Transverse colon (tissue), 4 donors: ENCODE data around the gene DDX19B. TPM values are rescaled to one million over a fixed set of nuclear protein-coding genes. Genes with fewer than 3 reads are reported as not detected.

Experiments
- DNase-seq: peaks from one replicate; pipeline ENCODE4 v3.0.0-alpha.2; 2019
- H3K27ac ChIP-seq, 4 donors: fragments of 200-600 bp; sonication (generic); 2 replicates each; pipeline ENCODE4 v1.5.1; 2016 to 2018; ENCODE audit warnings: inconsistent platforms in 4 of 4
- H3K27me3 ChIP-seq: fragments of 200-600 bp; sonication (generic); 2 replicates; pipeline ENCODE4 v1.5.1; 2017; ENCODE audit warnings: inconsistent platforms
- H3K36me3 ChIP-seq, 4 donors: fragments of 200-600 bp; sonication (generic); 2 replicates each; pipeline ENCODE4 v1.5.1; 2017 to 2019; ENCODE audit warnings: inconsistent platforms in 4 of 4
- H3K4me1 ChIP-seq, 4 donors: fragments of 200-600 bp; sonication (generic); 2 replicates each; pipeline ENCODE4 v1.5.1; 2017 to 2020; ENCODE audit warnings: inconsistent platforms in 4 of 4
- H3K4me3 ChIP-seq, 4 donors: fragments of 200-600 bp; sonication (generic); 1 replicate in 1 of 4; 2 replicates in 3 of 4; pipeline versions ENCODE4 v1.5.1 to v1.6.1; 2017 to 2019; ENCODE audit warnings: inconsistent platforms in 4 of 4
- H3K9me3 ChIP-seq, 2 donors: fragments of 200-600 bp; sonication (generic); 2 replicates each; pipeline ENCODE4 v1.5.1; 2017 to 2019; ENCODE audit warnings: inconsistent platforms in 2 of 2
- EP300 ChIP-seq: sonication (generic); formaldehyde crosslinking; IDR thresholded peaks from one replicate; pipeline ENCODE4 v1.6.1; 2017; ENCODE audit warnings: antibody characterized with exemption, low read depth
- POLR2A ChIP-seq: fragments of 450-650 bp; IDR thresholded peaks from one replicate; pipeline ENCODE4 v1.6.1; 2016; ENCODE audit warnings: antibody characterized with exemption, mild to moderate bottlenecking, moderate library complexity
- POLR2AphosphoS5 ChIP-seq, 3 donors: sonication (generic); formaldehyde crosslinking; IDR thresholded peaks; one replicate each; pipeline ENCODE4 v1.6.1; 2016; ENCODE audit warnings: antibody characterized with exemption in 3 of 3
- WGBS, 2 donors: methylation state at CpG; one replicate each; pipeline ENCODE4 v1.1.5; 2018; ENCODE audit warnings: low coverage in 1 of 2; 5-methylcytosine and 5-hydroxymethylcytosine counted together
- in situ Hi-C, 4 donors: fragments of 200-750 bp; cut with MboI; loops; one replicate each; pipeline versions ENCODE4 v1.15.0 to v1.15.1; 2017; ENCODE audit warnings: low sequenced_read_pairs in 3 of 4, low pct_ligation_motif_present in 1 of 4, low pct_unique_long_range_greater_than_20kb in 1 of 4
- intact Hi-C: fragments of 100-400 bp; cut with DNase I; formaldehyde crosslinking; loops from one replicate; pipeline ENCODE4 v1.15.1; 2023; ENCODE audit warnings: low total_unique reads
- total RNA-seq, 4 donors: library from RNA; depleted of rRNA; stranded (reverse); fragments of >200 nt; gene quantifications; one replicate each; pipeline ENCODE4 v1.1.0, GENCODE V29; 2016
- TF ChIP-seq, protein P1 (sequence below), 5 experiments: fragments of 200-600 bp in 3 of 5; fragments of 450-650 bp in 2 of 5; sonication (generic) in 3 of 5; IDR thresholded peaks; 1 replicate in 2 of 5; 2 replicates in 3 of 5; pipeline ENCODE4 v1.5.1; 2016 to 2017; ENCODE audit warnings: antibody characterized with exemption in 5 of 5, inconsistent platforms in 3 of 5, mild to moderate bottlenecking in 2 of 5, moderate library complexity in 1 of 5

Gene DDX19B
- total RNA-seq, 4 donors from 2014 or later = 10.5 to 33.7 (median 22.6) TPM

DNA sequence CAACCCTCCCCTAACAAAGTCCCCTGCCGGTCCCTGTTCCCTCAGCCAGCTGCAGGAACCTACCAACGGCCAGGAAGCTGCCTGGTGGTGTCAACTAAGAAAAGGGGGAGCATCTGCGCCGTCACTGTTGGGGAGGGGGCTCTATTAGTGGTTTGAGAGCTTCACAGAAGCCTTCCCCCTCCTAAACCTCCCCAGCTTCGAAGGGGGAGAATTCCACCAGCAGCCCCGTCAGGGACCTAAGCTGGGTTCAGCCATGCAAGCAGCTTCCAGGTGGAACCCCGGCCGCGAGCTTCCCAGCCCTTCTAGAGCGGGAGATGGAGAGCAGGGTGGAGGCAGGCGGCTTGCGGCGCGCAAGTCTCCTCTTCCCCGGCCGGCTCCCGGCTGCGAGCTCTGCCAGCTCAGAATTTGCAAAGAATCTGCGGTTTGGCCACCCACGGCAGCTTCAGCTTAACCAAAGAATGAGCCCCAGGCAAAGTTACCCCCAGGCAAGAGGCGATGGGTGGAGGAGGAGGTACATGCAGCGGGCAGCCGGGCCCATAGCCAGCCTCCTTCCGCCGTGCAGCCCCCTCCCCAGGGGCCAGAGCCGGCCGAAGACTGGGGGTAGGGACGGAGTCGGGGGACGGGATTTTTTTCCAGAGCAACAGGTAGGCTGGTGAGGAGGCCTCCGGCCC, 81.4 kb downstream of the DDX19B start:
- peaks cover 7 to 18% (median 16%) of the 10 kb centered on the region in 4 donors for H3K4me1 ChIP-seq
- in situ Hi-C loops = no loop called here
- no peaks in the 10 kb centered on the region for H3K27me3 ChIP-seq
- TF ChIP-seq, protein P1, sequence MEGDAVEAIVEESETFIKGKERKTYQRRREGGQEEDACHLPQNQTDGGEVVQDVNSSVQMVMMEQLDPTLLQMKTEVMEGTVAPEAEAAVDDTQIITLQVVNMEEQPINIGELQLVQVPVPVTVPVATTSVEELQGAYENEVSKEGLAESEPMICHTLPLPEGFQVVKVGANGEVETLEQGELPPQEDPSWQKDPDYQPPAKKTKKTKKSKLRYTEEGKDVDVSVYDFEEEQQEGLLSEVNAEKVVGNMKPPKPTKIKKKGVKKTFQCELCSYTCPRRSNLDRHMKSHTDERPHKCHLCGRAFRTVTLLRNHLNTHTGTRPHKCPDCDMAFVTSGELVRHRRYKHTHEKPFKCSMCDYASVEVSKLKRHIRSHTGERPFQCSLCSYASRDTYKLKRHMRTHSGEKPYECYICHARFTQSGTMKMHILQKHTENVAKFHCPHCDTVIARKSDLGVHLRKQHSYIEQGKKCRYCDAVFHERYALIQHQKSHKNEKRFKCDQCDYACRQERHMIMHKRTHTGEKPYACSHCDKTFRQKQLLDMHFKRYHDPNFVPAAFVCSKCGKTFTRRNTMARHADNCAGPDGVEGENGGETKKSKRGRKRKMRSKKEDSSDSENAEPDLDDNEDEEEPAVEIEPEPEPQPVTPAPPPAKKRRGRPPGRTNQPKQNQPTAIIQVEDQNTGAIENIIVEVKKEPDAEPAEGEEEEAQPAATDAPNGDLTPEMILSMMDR (IDR thresholded peaks at IDR 0.05) = no peak
- TF ChIP-seq POLR2AphosphoS5 (IDR thresholded peaks at IDR 0.05) = peak in 1 of 3 donors; percentile 5
- no peaks in the 10 kb centered on the region for H3K9me3 ChIP-seq
- H3K36me3 ChIP-seq = peaks cover 0 to 12% (median 0%) of the 10 kb centered on the region in 4 donors
- H3K4me3 ChIP-seq = peak overlapping the region; percentile 43 to 74 (median 58)
- intact Hi-C loops = loop anchor here (5.0 kb wide), 1 partner anchor 72 kb away; the partner anchor contains the start of gene FCSK
- peak overlapping the region; percentile 88 to 96 (median 90) for H3K27ac ChIP-seq
- 0 to 4% methylated on average over 2 to 30 of the region's 31 CpGs for WGBS, 2 donors
- peak; percentile 59 for DNase-seq

DNA sequence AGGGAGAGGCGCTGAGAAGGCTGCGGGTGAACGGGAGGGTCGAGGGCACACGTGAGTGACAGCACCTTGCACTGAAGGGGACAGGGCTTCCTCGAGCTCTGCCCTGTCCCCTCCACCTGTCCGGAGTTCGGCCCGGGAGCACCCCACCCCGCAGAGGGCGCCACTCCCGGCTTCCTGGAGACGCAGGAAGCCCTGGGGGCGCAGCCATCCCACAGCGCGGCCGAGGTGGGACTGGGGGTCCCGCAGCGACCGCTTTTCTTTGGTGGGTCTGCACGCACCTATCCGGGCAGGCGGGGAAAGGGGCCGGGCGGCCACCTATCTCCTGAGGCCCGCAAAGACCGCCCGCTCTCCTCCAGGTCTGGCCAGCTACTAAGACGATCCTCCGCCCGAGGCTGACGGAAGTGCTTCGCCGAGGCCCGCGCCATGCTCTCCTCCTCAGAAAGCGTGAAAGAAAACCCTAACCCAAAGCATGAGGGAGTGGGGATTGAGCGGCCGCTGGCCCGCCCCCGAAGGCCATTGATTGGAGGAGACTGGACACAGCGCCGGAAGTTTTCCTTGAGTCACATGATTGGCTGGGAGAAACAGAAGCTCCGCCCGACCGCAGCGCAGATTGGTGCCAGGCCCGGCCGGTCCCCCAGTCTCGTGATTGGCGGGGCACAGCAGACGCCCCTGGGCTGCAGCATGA, 82.1 kb downstream of the DDX19B start:
- in situ Hi-C loops = no loop called here
- intact Hi-C loops = loop anchor here (5.0 kb wide), 1 partner anchor 71 kb away; the partner anchor contains the start of gene FCSK
- Histone ChIP-seq H3K4me1 (peaks cover 7 to 18% (median 16%) of the 10 kb centered on the region in 4 donors), H3K9me3 (no peaks in the 10 kb centered on the region), H3K4me3 (peak overlapping the region; percentile 55 to 74 (median 67)), H3K27ac (peak overlapping the region; percentile 88 to 96 (median 90)), H3K36me3 (peaks cover 0 to 5% (median 0%) of the 10 kb centered on the region in 4 donors), H3K27me3 (no peaks in the 10 kb centered on the region)
- peak; percentile 98 for DNase-seq
- TF ChIP-seq EP300 = no peak
- peak; percentile 87 for TF ChIP-seq POLR2A
- TF ChIP-seq, protein P1 (IDR thresholded peaks at IDR 0.05) = peak in 4 of 5 experiments; percentile 17 to 48 (median 26)
- TF ChIP-seq POLR2AphosphoS5 (IDR thresholded peaks at IDR 0.05) = peak; percentile 87 to 93 (median 92)
- WGBS, 2 donors = 0% methylated on average over 41 of the region's 52 CpGs; no CpG with 5 or more reads in 1 of the 2 donors

DNA sequence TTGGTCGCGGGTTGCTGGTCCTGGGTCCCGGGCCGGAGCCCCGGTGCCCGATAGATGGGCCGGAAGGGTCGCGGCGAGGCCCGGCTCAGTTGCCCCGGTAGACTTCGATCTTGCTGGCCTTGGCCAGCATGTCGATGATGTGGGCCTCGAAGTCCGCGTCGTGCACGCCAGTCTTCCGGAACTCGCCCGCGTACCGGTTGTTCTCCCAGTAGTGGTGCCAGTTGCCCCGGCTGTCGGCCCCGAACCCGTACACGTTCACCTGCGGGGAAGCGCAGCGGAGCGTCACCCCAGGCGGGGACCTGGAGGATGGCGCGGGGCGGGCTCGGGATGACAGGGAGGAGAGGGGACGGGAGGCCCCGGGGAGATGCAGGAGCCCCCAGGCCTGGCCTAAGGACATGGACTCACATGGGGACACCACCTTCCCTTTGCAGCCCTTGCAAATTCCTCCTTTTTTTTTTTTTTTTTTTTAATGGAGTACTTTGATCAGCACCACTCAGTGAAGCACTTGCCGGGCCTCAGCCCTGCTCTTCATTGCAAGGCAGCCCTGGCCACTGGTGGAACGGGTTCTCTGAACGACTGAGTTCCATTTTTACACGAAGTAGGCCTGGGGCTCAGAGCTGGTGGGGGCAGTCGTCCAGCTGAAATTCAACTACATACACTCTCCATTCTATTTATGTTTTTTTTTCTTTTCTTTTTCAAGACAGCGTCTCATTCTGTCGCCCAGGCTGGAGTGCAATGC, 82.8 kb downstream of the DDX19B start:
- H3K36me3 ChIP-seq = no peaks in the 10 kb centered on the region
- peak overlapping the region; percentile 55 to 74 (median 67) for H3K4me3 ChIP-seq
- intact Hi-C loops = loop anchor here (5.0 kb wide), 1 partner anchor 71 kb away; the partner anchor contains the start of gene FCSK
- H3K27me3 ChIP-seq = no peaks in the 10 kb centered on the region
- peaks cover 7 to 18% (median 16%) of the 10 kb centered on the region in 4 donors for H3K4me1 ChIP-seq
- peak overlapping the region; percentile 88 to 96 (median 90) for H3K27ac ChIP-seq
- in situ Hi-C loops = no loop called here
- TF ChIP-seq, protein P1 (IDR thresholded peaks at IDR 0.05) = no peak
- TF ChIP-seq POLR2A = peak; percentile 66
- no peak for TF ChIP-seq POLR2AphosphoS5 (IDR thresholded peaks at IDR 0.05)
- TF ChIP-seq EP300 = no peak
- DNase-seq = no peak
- WGBS, 2 donors = 12 to 55% methylated on average over 6 to 47 of the region's 47 CpGs
- no peaks in the 10 kb centered on the region for H3K9me3 ChIP-seq
